ENCODE measurements around the gene HSPB9. TPM values are rescaled to one million over a fixed set of nuclear protein-coding genes. Genes with fewer than 3 reads are reported as not detected.
A peak's percentile ranks its signal among the peaks of the same experiment; 100 is the strongest.

HSPB9 gene
- total RNA-seq, 4 donors from 2014 or later: not detected

GRCh38 chr17:42146911-42147607, 24.5 kb downstream of the HSPB9 start:
- Histone ChIP-seq H3K9me3 (no peaks in the 10 kb centered on the region), H3K4me3 (no peak overlapping the region), H3K4me1 (peaks cover 0 to 49% (median 23%) of the 10 kb centered on the region in 3 donors), H3K27me3 (no peaks in the 10 kb centered on the region), H3K27ac (no peak overlapping the region), H3K36me3 (peaks cover 0 to 74% of the 10 kb centered on the region in 2 donors)
- WGBS, 2 donors (ENCODE audit: low coverage in 1 of 2): 76 to 89% methylated on average over 3 to 10 of the region's 13 CpGs
- no peak for ATAC-seq
- TF ChIP-seq POLR2A (IDR thresholded peaks at IDR 0.05) (no peak), POLR2AphosphoS5 (IDR thresholded peaks at IDR 0.05) (no peak), CTCF (IDR thresholded peaks at IDR 0.05) (no peak), EP300 (IDR thresholded peaks at IDR 0.05) (no peak)

GRCh38 chr17:42153919-42154742, 31.5 kb downstream of the HSPB9 start:
- no peak for ATAC-seq

GRCh38 chr17:42155614-42156045, 33.0 kb downstream of the HSPB9 start:
- peak overlapping the region in 2 of 4 donors; percentile 68 to 88 for H3K27ac ChIP-seq

More at GRCh38 chr17:42153919-42154742, 31.5 kb downstream of the HSPB9 start:
- Histone ChIP-seq H3K9me3 (no peaks in the 10 kb centered on the region), H3K27ac (peak overlapping the region; percentile 34 to 88 (median 84)), H3K27me3 (no peaks in the 10 kb centered on the region), H3K4me3 (peak overlapping the region; percentile 73 to 98), H3K36me3 (peaks cover 0 to 27% of the 10 kb centered on the region in 2 donors), H3K4me1 (peaks cover 3 to 58% (median 24%) of the 10 kb centered on the region in 3 donors)
- WGBS, 2 donors (ENCODE audit: low coverage in 1 of 2): 0 to 1% methylated on average over 7 to 14 of the region's 15 CpGs
- TF ChIP-seq POLR2A (IDR thresholded peaks at IDR 0.05) (no peak), CTCF (IDR thresholded peaks at IDR 0.05) (no peak)

GRCh38 chr17:42159796-42160530, 37.4 kb downstream of the HSPB9 start:
- no peaks in the 10 kb centered on the region for H3K36me3 ChIP-seq
- 73% methylated on average over 5 of the region's 14 CpGs; no CpG with 5 or more reads in 1 of the 2 donors for WGBS, 2 donors (ENCODE audit: low coverage in 1 of 2)
- H3K4me1 ChIP-seq: peaks cover 0 to 8% (median 0%) of the 10 kb centered on the region in 3 donors
- no peak overlapping the region for H3K4me3 ChIP-seq
- no peak for TF ChIP-seq CTCF (IDR thresholded peaks at IDR 0.05)
- TF ChIP-seq POLR2A (IDR thresholded peaks at IDR 0.05): no peak
- no peak overlapping the region for H3K27ac ChIP-seq
- no peaks in the 10 kb centered on the region for H3K9me3 ChIP-seq
- peaks cover 6% of the 10 kb centered on the region for H3K27me3 ChIP-seq
- ATAC-seq: no peak

More at GRCh38 chr17:42155614-42156045, 33.0 kb downstream of the HSPB9 start:
- Histone ChIP-seq H3K4me3 (peak overlapping the region; percentile 11 to 98), H3K27me3 (no peaks in the 10 kb centered on the region), H3K9me3 (no peaks in the 10 kb centered on the region), H3K36me3 (peaks cover 0 to 14% of the 10 kb centered on the region in 2 donors), H3K4me1 (peaks cover 3 to 46% (median 24%) of the 10 kb centered on the region in 3 donors)
- WGBS, 2 donors (ENCODE audit: low coverage in 1 of 2): 20 to 39% methylated on average over 2 to 11 of the region's 17 CpGs
- TF ChIP-seq EP300 (IDR thresholded peaks at IDR 0.05): no peak
- TF ChIP-seq POLR2AphosphoS5 (IDR thresholded peaks at IDR 0.05): no peak
- TF ChIP-seq CTCF (IDR thresholded peaks at IDR 0.05): no peak
- TF ChIP-seq POLR2A (IDR thresholded peaks at IDR 0.05): no peak
- ATAC-seq: no peak
